IPS-NIHi7 (cell line): Measurements from ENCODE around the gene FUT2.
"Not testable (repeated sequence)": the region's sequence is repeated elsewhere in the genome, so short reads cannot be mapped to it uniquely, and the experiment has no call there.

Experiments used
- DNase-seq: peaks from one replicate; pipeline ENCODE4 v3.0.0; 2012; ENCODE audit warnings: mixed read lengths; ENCODE audit errors: extremely low spot score

The FUT2 gene

DNA sequence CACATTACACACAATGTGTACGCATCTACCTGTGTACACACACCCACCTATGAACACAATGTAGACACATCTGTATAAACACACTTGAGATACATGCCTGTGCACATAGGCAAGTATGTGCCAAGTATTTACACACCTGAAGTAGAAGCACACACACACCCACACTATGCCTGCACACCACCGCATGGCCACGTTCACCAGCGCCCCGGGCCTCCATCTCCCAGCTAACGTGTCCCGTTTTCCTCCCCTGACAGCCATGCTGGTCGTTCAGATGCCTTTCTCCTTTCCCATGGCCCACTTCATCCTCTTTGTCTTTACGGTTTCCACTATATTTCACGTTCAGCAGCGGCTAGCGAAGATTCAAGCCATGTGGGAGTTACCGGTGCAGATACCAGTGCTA lies 6.9 kb downstream of the FUT2 start:
- no peak for DNase-seq

DNA sequence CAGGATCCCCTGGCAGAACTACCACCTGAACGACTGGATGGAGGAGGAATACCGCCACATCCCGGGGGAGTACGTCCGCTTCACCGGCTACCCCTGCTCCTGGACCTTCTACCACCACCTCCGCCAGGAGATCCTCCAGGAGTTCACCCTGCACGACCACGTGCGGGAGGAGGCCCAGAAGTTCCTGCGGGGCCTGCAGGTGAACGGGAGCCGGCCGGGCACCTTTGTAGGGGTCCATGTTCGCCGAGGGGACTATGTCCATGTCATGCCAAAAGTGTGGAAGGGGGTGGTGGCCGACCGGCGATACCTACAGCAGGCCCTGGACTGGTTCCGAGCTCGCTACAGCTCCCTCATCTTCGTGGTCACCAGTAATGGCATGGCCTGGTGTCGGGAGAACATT lies 7.5 kb downstream of the FUT2 start:
- DNase-seq: no peak

DNA sequence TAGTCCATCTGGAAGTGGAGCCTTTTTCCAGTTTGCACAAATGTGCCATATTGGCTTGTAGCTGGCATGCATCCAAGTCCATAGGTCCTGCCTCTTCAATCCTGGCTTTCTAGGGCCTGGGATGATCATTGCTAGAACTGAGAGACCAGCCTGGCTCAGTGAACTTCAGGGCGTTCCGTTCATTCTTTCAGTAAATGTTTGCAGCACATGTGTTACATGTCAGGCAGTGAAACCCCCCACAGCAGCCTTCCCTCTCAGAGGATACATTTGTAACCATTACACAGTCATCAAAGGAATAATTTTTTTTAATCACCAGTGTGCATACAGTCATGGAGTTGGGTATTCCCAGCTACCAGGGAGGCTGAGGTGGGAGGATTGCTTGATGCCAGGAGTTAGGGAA lies 9.7 kb downstream of the FUT2 start:
- DNase-seq: no peak

DNA sequence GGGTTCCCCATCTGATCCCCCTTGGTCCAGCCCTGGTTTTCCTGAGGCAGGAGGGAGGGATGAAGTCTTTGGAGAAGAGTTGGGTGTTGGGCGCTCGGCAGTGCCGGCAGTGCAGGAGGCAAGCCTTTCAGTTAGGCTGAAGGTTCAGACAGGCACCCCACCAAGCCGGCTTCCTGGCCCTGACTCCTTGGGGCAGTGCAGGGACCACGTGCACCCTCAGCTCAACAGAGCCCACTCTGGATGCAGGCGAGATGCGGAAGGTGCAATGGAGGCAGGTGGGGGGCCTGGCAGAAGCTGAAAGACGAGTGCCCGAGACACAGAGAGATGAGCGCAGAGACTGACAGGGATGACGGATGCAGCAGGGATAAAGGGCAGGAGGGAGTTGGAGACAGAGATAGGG lies 12.7 kb downstream of the FUT2 start:
- DNase-seq: no peak

DNA sequence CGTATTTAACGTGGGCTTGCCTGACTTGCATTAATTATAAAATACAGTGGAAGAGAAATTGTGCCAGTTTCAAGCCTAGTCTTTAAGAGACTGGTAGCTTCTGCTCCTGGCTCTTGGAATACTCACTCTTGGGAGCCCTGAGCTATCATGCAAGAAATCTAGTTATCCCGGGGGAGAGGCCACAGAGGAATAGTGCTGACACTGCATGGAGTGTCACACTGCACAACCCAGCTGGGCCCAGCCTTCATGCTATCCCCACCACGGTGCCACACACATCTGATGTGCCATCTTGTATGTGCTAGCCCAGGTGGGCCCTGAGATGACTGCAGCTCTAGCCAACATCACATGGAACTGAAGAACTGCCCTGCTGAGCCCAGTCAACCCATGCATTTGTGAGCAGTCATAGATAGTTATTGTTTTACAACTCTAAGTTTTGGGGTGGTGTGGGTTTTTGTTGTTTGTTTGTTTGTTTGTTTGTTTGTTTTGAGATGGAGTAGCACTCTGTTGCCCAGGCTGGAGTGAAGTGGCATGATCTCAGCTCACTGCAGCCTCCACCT lies 15.4 kb downstream of the FUT2 start:
- DNase-seq: no peak

DNA sequence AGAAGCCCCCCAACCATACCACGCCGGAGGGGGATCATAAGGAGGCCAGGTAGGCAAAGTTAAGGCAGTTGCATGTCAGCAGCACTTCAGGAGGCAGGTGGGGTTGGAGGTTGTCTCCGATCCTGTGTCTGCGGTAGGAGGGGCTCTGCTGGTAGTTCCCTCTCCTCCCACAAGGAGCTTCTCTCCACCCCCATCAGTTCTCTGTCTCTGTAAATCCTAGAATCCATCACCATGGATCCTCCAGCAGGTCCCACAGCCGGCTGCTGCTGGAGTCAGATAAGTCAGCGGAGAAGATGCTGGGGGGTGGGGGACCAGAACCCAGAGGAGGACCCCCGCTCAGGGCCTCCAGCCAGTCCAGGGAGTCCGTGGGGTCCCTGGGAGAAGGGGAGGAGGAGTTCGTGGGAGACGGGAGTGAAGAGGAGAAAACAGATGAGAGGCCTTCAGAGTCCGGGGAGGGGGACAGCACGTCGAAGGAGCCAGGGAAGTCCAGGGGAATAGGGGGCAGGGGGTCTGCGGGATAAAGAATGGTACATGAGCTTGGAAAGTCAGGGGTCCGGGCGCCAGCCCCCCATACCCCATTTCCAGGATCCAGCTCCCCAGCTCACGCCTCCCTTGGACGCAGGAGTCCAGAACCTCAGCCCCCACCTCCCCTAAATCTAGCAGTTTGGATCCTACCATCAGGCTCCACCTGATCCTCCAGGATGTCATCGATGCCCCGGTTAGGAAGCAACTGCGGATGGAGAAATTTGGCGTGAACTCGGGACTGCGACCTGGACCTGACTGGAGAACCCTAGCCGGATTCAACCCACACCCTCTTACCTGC lies 17.5 kb downstream of the FUT2 start:
- peak; percentile 83 for DNase-seq

DNA sequence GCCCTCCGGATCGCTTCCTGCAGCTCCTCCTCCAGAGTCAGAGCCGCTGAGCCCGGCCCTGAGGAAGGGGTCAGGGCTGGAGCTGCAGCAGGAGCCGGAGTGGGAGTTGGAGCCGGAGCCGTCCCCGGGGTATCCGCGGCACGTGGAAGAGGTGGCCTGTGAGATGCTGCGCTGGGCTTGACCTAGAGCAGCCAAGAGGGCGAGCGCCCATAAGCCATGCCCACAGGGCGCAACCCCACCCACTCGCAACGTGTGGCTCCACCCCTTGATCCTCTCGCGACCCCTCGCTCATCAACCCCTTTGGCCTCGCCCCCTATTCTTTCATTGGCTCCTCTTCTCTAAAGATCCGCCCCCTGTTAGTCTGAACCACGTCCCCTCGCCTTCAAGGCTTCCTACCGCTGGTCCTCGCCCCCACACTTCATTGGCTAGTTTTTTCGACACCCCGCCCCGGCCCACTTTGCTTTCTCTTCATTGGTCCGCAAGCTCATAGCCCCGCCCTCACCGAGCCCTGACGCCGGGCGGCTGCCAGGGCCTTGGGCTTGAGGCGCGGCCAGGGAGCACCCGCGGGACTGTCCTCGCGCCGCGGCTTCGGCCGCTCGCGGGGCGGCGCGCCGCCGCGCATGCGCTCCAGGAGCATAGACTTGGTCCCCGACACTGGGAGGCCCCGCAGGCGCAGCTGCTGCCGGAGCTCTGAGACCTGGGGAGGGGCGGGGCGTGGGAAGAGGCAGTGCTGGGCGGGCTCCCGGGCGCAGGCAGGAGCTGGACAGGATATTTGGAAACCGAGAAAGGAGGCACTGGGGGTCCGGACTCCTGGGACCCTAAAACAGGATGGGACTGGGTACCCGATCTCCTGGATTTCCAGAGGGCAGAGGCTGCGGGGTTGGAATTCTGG lies 18.3 kb downstream of the FUT2 start:
- peak; percentile 99 for DNase-seq

DNA sequence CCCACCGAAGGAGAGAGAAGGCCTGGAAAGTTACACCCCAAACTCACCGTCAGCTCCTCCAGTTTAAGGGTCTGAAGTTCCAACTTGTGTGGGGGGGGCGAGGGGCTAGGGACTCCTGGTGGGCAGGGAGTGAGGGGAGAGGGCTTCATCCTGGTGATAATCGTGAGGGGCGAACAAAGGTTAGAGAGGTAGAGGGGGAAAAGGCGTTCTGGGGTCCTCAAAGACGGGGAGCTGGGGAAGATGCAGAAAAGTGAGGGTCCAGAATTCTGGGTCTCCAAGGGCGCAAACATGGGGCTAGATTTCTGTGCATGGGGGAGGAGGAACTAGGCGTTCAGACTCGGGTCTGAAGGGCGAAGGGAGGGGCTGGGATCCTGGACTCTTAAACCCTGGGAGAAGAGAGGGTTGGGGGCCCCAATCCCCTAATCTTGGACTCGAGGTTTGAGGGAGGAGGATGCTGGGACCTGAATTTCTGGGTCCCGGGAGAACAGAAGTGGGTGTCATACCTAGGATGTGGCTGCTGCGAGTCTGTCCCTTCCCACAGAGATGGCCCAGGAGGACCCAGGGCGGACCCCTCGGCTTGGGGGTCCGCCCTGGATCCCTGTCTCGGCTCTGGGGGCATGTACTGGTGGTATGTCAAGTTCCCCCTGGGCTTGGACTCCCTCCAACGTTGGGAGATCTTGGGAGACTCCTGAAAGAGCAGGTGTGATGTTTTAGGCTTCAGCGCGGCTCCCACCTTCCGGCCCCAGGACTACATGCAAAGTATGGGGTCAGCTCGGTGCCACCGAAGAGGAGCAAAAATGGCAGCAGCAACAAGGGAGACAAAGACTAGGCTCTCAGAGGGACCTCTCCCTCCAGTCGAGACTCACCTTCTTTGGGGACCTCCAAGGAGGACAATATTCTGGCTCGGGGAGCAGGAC lies 19.2 kb downstream of the FUT2 start:
- DNase-seq: no peak

DNA sequence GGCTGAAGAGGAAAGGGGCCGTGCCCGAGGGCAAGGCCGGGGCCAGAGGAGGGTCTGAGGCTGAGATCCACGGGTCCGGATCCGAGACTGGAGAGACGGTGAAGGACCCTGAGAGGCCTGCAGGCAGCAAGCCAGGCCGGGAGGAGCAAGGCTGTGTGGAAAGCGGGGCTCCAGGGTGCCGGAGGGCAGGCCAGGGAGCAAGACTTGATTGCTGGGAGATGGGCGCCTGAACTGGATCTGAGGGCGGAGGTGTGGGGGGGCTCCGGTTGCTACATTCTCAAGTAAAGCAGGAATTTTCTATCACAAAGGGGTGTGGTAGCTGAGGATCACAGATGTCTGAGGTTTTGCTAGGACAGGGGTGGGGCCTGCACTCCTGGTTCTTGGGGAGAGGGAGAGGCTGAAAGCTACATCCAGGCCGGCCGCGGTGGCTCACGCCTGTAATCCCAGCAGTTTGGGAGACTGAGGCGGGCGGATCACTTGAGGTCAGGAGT lies 20.0 kb downstream of the FUT2 start:
- DNase-seq: no peak

DNA sequence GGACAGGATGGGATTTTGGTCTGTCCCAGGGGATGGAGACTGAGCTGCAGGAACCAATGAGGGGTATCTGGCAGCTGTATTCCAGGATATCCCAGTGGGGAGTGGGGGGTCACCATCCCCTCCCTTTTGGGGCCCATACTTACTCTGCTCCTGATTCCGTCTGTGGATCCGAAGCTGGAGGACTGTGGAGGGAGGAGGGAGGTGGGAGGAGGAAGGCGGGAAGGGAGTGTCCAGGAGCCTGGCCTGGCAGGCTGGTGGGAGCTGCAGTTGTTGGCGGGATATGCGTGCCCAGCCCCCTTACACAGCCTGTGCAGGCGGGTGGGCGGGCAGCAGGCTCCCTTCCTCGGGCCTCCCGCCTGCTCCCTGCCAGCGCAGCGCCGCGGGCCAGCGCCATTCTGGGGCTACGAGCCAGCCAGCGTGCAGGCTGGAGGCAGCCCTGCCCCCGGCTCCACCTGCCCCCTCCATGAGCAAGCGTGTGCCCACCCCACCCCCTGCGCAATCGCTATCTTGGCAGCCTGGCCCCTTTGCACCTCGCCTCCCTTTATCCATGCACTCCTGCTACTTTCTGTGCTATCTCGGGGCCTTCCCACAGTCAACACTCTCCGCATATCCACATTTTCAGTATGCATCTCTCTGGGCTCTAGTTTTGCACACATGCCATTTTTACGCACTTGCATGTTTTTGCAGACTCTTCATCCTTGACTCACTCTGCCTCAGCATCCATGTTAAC lies 21.0 kb downstream of the FUT2 start:
- DNase-seq: no peak

DNA sequence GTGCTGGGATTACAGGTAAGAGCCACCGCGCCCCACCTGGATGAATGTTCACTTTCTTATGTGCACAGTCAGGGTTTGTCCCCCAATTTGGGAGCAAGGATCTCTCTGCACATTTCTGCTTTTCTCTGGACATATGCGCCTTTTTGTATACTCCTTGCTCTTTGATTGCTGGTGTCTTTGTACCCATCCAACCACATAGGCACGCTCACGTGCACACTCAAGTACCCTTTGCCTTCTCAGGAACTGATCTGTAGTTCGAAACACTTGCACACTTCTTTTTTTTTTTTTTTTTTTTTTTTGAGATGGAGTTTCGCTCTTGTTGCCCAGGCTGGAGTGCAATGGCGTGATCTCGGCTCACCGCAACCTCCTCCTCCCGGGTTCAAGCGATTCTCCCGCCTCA lies 22.3 kb downstream of the FUT2 start:
- DNase-seq: not testable (repeated sequence)

DNA sequence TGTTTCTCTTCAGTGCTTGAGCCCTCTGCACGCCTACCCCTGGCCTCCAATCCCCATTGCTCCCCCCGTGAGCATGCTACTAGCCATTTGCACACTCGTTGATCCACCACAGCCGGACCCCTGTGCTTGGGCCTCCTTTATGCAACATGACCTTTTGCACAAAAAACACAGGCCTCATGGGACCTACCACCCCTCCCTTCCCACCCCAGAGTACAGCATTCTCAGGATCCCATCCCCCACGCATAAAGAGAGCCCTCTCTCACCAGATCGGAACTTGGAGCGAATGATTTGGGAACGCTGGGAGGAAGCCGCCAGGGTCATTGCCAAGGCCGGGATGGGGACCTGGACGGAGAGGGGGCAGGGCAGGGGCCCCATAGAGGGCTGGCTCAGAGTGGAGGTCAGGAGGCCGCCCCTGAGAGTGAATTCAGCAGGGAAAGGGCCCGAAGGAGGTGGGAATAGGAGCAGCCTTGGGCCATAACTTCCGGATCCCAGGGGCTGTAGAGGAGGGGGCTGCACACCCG lies 23.0 kb downstream of the FUT2 start:
- peak; percentile 10 for DNase-seq

DNA sequence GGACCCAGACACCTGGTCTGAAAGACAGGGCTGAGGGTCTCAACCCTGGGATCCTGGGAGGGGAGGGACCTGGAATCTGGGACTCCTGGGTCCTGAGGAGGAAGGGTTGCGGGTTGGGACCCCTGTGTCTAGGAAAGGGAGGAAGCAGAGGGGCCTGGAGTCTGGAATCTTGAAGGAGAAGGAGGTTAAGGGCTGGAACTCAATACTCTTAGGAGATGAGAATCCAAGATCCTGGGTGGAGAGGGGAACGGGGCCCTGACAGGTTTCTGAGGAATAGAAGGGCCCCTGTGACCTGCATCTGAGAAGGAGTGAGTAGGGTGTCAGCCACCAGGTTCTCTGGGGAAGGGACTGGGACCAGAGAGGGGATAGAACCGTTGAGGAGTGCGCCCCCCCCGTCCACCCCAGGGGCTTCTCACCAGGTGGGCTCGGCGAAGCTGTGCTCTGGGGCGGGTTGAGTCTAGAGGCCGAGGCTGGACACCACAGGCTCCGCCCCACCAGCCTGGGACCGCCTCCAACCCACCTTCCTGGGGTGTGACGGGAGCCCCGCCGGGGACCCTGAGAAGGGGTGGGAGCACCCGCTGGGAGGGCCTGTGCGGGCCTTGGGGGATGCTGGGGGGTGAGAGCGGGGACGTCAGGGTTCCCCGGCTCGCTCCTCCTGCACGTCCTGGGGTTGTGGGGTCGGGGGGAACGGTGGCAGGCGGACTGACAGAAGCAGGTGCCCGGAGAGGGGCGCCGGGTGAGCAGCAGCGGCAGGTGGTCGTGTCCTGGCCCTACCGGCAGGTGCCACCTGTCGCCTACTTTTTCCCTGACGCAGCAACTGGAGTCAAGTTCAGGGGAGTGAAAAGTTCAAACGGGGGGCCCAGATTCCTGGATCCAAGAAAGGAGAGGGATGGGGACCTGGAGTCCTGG lies 23.7 kb downstream of the FUT2 start, which contains the start of gene MAMSTR:
TSS of gene MAMSTR (minus strand) at position 463 of the 909 bp plus-strand sequence. CDS start 694 bp downstream, outside the sequence.
- DNase-seq: peak; percentile 10

DNA sequence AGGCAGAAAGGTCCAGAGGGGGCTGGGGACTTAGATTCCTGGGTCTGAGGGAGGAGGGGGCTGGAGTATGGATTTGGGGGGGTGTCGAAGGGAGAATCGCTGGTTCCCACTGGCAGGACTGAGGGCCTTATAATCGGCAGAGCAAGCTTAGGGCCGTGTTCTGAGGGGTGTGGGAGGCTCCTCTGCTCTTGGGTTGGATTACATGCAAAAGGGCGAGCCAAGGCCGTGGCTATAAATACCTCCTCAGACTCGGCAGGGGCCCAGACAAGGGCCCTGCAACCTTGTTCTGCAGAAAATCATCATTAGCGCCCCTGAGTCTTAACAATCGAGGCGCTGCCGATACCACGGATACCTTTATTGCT lies 24.5 kb downstream of the FUT2 start:
- DNase-seq: no peak

DNA sequence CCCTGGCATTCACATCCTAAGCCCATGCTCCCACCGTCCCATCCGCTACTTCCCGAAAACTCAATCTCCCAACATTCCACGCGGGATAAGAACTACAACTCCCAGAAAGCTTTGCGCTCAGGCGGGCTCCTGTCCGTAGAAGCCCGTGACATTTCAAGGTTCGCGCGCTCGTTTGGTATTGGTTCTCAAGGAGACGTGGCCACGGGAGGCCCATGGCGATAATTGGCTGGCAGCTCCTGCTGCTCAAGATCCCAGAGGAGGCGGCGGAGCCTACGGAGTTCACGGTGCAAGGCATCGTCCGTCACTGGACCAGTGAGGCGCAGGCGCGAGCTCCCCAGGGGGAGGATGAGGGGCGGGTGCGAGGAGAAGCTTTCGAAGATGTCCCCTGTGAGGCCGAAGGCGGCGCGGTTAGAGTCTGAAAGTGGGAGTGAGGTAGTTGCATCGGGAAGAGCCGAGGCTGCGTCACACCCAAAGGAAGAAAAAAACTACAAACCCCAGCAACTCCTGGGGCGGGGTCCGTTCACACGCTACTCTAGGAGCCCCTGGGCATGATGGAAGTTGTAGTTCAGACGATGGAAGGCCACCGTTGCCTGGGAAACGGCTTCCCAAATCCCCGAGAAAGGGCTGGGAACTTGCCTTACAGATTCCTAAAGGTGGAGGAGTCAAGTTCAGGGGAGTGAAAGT lies 25.0 kb downstream of the FUT2 start:
- peak; percentile 95 for DNase-seq

DNA sequence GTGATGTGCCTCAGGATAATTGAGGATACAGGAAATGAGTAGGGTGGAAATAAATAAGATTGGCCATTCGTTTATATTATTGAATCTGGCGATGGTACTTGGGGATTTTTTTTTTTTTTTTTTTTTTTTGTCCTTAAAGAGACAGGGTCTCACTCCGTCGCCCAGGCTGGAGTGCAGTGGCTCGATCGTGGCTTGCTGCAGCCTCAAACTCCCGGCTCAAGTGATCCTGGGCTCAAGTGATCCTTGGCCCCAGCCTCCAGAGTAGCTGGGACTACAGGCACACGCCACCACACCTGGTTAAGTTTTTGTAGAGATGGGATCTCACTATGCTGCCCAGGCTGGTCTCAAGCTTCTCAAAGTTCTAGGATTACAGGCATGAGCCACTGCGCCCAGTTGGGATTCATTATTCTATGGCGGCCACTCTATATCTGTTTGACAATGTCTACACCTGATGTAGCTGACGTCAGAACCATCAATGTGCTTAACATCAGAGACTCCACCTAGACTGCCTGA lies 26.5 kb downstream of the FUT2 start:
- DNase-seq: no peak

DNA sequence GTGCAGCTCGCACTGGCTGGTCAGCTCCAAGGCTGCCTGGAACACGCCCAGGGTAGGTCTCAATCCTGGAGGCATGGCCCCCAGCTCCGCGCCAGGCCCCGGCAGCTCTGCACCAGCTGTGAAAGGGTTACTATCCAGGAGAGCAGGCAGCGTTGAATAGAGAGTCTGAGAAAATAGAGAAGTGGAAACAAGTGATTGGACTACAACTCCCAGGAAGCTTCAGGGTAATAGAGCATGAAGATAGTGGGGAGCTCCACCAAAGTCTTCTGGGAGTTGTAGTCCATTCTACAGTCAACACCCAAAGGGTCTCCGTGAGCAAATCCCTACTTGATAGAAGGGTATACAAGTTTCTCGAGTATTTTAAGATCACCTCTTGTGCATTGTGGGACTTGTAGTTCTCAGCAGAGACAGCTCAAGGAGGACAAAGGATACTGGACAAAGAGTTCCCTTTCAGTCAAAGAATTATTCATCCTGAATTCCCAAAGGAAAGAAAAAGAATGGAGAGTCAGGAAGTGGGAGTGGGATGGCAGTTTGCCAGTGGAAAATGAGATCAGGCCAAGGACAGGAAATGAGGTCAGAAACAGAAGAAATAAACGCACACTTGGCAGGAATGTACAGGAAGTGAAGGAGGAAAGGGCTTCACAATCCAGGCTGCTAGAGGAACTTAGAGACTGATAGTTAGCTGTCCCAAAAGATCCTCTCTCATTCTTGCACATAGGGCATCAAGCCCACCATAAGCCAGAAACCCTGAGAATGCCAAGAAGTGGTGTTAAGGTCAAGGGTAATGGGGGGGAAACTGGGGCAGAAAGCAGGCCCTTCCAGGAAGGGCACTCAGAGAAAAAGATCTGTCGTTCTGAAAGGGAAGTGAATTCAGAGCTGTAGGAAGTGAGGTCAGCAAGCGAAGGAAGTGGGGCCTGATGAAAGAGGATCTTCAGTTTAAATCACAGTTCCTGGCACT lies 29.3 kb downstream of the FUT2 start:
- peak; percentile 60 for DNase-seq
